Type B pancreatic cell (in vitro differentiated cells): ENCODE measurements around the gene EPHA8. TPM values are rescaled to one million over a fixed set of nuclear protein-coding genes. Genes with fewer than 3 reads are reported as not detected.

Source experiments
- DNase-seq: peaks from one replicate; pipeline ENCODE4 v3.0.0; 2021; ENCODE audit warnings: mixed read lengths; ENCODE audit not compliant: unreplicated experiment; ENCODE audit errors: extremely low spot score
- H3K27ac Mint-ChIP-seq: 2 replicates; pipeline ENCODE4 v1.8.0; 2021; ENCODE audit warnings: mild to moderate bottlenecking, mixed read lengths
- H3K27me3 Mint-ChIP-seq: 2 replicates; pipeline ENCODE4 v1.8.0; 2021; ENCODE audit warnings: mixed read lengths
- H3K36me3 Mint-ChIP-seq: 2 replicates; pipeline ENCODE4 v1.8.0; 2021; ENCODE audit warnings: mixed read lengths
- H3K4me1 Mint-ChIP-seq: one replicate; pipeline ENCODE4 v1.8.0; 2021; ENCODE audit warnings: mixed read lengths; ENCODE audit not compliant: unreplicated experiment
- H3K4me3 Mint-ChIP-seq: 2 replicates; pipeline ENCODE4 v1.8.0; 2021; ENCODE audit warnings: mild to moderate bottlenecking, mixed read lengths
- H3K9me3 Mint-ChIP-seq: 2 replicates; pipeline ENCODE4 v1.8.0; 2021; ENCODE audit warnings: mixed read lengths
- CTCF ChIP-seq: fragments of 200-600 bp; sonication (generic); conservative IDR thresholded peaks from 2 replicates; pipeline ENCODE4 v1.5.0; 2021; ENCODE audit warnings: antibody characterized with exemption, mild to moderate bottlenecking
- total RNA-seq: library from RNA; stranded (reverse); gene quantifications from 2 replicates; pipeline ENCODE4 v1.2.1, GENCODE V29; 2021; ENCODE audit warnings: low replicate concordance

Gene EPHA8
- total RNA-seq, 1 donor from 2014 or later = 0.46 TPM

GRCh38 chr1:22537441-22538139 is 25.7 kb upstream of the EPHA8 start:
- no peak overlapping the region for H3K4me3 Mint-ChIP-seq
- no peak for TF ChIP-seq CTCF
- no peaks in the 10 kb centered on the region for H3K9me3 Mint-ChIP-seq
- H3K4me1 Mint-ChIP-seq = peaks cover 4% of the 10 kb centered on the region
- H3K27ac Mint-ChIP-seq = no peak overlapping the region
- H3K36me3 Mint-ChIP-seq = no peaks in the 10 kb centered on the region
- H3K27me3 Mint-ChIP-seq = no peaks in the 10 kb centered on the region
- no peak for DNase-seq

GRCh38 chr1:22539510-22540118 is 23.7 kb upstream of the EPHA8 start:
- no peaks in the 10 kb centered on the region for H3K36me3 Mint-ChIP-seq
- H3K27ac Mint-ChIP-seq = no peak overlapping the region
- H3K27me3 Mint-ChIP-seq = no peaks in the 10 kb centered on the region
- no peak for TF ChIP-seq CTCF
- no peak overlapping the region for H3K4me3 Mint-ChIP-seq
- H3K4me1 Mint-ChIP-seq = peaks cover 4% of the 10 kb centered on the region
- H3K9me3 Mint-ChIP-seq = no peaks in the 10 kb centered on the region
- no peak for DNase-seq

GRCh38 chr1:22540337-22540736 is 23.0 kb upstream of the EPHA8 start:
- Mint-ChIP-seq H3K4me1 (peaks cover 5% of the 10 kb centered on the region), H3K27ac (no peak overlapping the region), H3K9me3 (no peaks in the 10 kb centered on the region), H3K4me3 (no peak overlapping the region), H3K36me3 (no peaks in the 10 kb centered on the region), H3K27me3 (peaks cover 4% of the 10 kb centered on the region)
- no peak for DNase-seq
- TF ChIP-seq CTCF = no peak

- Mint-ChIP-seq H3K4me1 (peaks cover 3% of the 10 kb centered on the region), H3K9me3 (no peaks in the 10 kb centered on the region), H3K27ac (no peak overlapping the region), H3K36me3 (no peaks in the 10 kb centered on the region), H3K4me3 (no peak overlapping the region), H3K27me3 (peaks cover 29% of the 10 kb centered on the region)
- no peak for TF ChIP-seq CTCF
- DNase-seq = no peak
Observed at GRCh38 chr1:22542886-22543285, 20.4 kb upstream of the EPHA8 start.

GRCh38 chr1:22543679-22544078 is 19.6 kb upstream of the EPHA8 start:
- no peak for TF ChIP-seq CTCF
- H3K4me1 Mint-ChIP-seq = peaks cover 3% of the 10 kb centered on the region
- H3K36me3 Mint-ChIP-seq = no peaks in the 10 kb centered on the region
- H3K27me3 Mint-ChIP-seq = peaks cover 37% of the 10 kb centered on the region
- H3K27ac Mint-ChIP-seq = no peak overlapping the region
- no peak overlapping the region for H3K4me3 Mint-ChIP-seq
- no peaks in the 10 kb centered on the region for H3K9me3 Mint-ChIP-seq
- no peak for DNase-seq
